NCI-H1092 treated with DMSO at 0.1 percent for 48 hours (cell line): ENCODE measurements around the gene CR2.
"Not testable (repeated sequence)": the region's sequence is repeated elsewhere in the genome, so short reads cannot be mapped to it uniquely, and the experiment has no call there.

Experiments used
- DNase-seq: peaks from one replicate; lab custom pipeline; 2025; lab: John Stamatoyannopoulos, UW

The CR2 gene

DNA sequence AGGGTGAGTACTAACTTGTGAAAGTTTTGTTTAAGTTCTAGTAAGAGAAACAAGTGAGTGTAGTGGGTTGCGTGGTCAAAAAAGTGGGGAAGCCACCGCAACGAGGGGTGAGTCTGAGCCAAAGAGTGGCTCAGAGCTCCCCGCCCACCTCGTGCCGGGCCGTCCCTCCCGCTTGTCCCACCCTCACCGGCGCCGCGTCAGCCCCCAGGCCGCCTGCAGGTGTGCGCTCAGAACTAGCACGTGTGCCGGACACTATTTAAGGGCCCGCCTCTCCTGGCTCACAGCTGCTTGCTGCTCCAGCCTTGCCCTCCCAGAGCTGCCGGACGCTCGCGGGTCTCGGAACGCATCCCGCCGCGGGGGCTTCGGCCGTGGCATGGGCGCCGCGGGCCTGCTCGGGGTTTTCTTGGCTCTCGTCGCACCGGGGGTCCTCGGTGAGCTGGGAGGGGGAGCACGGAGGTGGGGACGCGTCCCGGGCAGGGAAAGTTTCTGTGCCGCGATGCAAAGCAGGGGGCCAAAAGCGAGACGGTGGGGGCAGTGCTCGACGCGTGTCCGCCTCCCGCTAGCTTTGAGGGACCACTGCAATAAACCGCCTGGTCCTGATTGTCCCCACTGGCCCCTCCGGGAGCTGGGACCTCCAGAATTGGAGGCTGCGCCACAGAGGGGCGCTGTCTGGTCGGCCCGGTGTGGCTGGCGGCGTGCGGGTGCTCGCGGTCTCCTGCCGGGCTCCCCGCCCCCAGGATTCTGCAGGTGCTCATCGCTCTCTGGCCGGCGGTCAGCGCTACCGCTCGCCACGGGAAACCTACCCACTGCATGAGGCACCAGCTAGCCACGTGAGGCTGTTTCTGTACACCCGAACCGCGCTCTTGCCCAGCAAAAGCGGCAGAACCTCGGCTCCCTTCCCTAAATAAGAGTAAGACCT is at the start of gene CR2:
Gene CR2, plus strand, starts transcription at position 283 of the 919 bp plus-strand sequence. Its CDS starts 91 bp downstream, at position 374.
- no peak for DNase-seq

DNA sequence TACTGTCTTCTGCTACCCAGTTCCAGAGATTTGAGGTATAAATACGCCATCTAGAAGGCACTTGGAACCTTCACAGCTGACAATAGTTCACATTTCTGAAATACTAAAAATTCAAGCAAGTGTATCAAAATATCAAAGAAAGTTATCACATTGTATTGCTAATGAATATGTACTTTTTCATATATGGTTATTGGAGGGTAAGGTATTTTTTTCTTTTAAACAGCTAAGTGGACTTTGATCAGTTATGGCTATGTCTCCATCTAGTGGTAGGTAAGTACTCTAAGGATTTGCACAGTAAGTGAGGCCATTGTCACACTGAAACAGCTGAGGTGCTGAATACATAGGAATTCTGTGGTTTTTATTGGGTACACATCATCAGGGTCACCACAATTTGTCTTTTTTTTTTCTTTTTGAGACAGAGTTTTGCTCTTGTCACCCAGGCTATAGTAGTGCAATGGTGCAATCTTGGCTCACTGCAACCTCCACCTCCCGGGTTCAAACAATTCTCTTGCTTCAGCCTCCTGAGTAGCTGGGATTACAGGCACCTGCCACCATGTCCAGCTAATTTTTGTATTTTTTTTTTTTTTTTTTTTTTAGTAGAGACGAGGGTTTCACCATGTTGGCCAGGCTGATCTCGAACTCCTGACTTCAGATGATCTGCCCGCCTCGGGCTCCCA is 49.1 kb upstream of the CR2 start:
- DNase-seq, result peak; percentile 72

DNA sequence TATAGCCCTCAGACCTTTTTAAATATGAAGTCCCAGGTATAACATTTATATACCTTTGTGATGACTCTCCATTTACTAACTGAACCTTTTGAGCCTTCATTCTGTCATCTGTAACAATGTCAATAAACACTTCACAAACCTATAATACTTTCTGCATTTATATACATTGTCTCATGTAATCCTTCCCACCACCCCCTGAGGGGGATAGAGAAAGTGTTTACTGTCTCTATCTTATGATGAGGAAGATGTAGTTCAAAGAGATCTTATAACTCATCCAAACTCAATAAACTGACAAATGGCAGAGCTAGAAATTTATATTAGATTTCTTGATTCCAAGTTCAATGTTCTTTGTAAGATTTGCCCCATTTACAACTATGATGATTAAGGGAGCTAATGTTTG is 48.3 kb upstream of the CR2 start:
- DNase-seq, result no peak

DNA sequence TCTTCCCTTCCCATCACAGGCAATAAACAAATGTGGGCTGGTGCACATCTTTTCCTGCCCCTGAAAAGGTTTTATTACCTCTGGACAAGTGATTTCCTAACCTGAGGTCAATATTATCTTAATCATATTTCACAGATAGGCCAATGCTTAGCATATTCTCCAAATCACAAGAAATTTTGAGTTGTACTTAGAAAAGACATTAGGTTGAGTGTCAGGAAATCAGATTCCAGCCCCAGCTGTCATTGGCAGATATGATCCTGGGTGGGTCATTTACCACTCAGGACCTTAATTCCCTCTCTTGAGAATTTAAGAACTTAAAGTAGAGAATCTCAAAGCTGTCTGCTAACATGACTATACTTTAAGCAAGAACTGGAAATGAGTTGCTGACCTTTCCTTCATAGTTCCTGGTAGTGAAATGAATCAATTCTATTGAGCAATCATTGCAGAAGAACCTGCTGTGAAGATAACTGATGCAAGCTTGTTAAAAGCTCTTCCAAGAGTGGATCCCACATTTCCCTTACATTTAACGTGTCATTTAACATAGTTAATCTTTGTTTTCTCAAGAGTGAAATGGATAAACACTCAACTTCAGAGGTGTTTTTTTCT is 46.4 kb upstream of the CR2 start:
- DNase-seq, result no peak

DNA sequence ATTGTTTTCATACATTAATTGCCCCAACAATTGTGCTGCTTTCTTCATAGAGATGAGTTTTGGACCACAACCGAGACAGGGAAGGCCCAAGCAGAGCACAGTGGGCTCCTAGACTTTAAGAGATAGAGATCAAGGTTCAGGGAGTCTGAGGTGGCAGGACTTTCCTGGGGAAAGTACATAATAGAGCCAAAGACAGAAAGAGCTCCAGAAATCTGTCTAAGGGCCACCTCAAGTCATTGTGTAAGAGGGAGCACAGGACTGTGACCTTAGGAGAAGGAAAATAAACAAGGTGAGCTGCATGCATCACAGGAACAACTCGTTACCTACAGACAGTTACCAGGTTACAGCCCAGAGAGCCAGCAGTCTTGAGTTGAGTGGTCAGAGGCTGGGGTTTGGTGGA is 41.3 kb upstream of the CR2 start:
- no peak for DNase-seq

DNA sequence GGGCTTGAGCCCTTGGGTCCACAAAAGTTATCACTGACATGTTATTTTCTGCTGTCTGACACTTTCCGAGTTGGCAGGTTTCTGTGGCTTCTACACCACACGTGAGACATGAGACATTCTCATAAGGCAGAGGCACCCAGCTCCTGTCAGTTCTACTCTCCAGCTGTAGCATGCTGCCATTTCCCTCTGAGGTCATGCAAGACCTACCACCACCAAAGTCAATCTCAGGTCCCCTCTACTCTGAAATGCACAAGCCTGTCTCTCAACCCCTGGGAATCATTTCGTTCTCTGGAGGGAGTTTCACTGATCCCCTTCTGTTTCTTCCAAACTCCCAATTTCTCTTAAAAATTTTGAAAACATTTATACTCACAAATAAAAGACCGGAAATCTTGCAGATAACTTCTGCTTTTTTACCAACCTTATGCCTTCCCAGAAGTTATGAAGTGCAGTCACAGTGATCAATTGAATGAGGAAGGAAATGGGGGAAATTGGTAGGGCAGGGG is 39.5 kb upstream of the CR2 start:
- no peak for DNase-seq

DNA sequence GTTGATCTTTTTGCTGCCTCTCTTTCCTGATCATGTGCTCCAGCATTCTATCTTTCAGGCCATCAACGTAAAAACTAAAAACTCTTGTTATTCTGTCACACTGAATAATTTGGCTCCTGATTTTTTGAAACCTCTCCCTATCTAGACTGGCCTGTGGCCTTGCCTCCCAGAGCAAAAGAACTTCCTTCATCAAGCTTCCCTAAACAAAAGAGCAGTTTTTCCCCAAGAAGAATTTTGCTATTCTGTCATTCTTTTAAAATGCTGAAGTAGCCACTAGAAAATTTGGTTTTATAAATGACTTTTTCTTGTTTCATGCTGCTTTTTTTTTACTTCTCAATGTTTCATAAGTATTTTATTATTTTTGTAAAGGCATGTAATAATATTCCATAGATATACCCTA is 37.1 kb upstream of the CR2 start:
- no peak for DNase-seq

DNA sequence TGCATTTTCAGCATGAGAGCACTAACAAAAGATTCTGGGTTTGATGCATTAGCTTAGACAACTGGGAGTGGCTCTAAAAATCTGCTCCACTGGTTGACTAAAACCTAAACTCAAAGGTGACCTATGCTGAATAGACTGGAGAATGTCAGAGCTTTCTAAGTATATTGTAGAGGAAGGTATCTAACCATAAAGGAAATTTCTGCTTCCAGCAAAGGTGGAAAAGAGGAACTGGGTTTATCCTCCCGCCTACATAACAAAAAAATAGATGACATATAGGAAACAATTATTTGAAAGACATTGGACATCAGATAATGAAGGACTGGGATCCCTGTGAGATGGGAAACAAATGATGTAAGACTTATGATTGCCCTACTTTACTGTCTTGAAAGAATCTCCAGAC is 35.8 kb upstream of the CR2 start:
- DNase-seq, result no peak

DNA sequence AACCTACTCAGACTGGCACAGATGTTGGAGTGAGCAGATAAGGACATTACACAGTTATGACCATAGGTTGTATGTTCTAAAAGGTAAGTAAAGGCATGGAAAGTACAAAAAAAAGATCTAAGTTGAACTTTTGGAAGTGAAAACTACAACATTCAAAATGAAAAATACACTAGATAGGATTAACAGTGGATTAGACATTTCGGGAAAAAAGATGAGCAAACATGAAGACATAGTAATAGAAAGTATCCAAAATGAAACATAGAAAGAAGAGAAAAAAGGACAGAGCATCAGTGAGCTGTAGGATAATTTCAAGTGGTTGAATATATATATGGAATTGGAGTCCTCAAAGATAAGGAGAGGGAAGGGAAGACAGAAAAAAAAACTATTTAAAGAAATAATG is 34.0 kb upstream of the CR2 start:
- DNase-seq, result no peak

DNA sequence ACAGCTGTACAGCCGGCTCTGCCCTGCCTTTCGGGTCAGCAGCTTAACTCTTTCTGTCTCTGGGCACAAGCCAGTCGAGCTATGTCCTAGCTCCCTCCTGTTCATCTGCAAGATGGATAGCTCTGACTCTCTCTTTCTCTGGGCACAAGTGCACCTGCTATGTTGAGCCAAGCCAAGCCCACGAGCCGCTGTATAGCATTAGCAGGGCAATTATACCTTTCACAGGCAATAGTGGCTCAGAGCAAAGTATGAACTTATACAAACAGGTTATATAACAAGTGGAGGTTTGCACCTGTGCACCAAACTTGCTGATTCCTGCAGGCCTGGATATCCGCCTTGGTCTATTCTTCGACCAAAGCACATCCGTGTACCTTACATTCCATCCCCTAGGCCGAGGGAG is 33.0 kb upstream of the CR2 start:
- DNase-seq, result no peak

DNA sequence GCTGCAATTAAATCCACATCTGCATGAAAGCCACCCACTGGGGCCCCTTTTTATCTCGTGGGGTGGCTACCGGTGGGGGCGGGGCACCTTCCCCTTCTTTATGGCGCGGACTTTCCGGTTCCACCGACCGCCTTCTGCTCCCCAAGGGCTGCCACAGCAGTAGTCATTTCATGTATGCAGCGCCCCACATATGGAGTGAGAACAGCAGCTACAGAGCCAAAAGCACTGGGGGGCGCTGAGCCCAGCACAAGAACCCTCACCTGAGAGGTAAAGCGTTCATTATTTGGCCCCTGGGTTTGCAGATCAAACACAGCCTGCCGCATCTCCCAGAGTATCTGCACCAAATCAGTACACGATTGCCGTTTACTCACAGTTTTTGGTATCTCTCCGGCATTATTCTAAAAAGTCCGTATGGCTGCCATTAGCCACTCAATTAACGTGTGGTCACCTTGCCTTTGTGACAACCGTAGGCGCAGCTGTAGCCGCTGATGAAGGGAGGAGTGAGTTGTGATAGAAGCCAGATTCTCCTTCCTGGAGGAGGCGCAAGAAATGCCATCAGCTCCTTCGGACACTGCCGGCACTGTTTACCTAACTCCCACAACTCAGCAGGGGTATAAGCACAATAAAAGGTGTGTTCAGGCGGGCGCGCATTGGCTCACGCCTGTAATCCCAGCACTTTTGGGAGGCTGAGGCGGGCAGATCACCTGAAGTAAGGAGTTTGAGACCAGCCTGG is 30.4 kb upstream of the CR2 start:
- no peak for DNase-seq

DNA sequence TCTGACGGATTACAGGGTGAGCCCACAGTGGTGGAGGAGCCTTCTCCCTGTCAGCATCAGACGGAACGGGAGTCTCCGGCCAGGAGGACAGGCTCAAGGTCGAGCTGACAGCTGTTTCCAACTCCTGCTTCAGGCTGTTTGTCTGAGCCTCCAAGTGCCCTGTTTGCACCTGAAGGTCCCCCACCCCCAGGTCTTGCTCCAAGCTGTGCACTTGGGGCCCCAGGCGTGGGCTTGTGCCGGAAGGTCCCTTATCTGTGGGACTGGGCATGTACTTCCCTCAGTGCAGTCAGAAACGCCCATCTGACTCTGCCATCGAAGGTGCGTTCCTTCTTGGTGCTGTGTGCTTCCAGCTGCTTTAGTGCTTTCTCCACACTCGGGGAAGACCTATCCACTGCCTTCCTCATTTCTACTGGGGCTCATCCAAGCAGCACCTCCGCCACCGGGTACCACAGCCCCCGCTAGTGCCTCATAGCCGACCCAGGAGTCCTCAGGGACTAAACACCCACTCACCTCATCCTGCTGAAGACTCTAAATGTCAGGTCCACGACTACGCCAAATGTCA is 29.5 kb upstream of the CR2 start:
- no peak for DNase-seq

DNA sequence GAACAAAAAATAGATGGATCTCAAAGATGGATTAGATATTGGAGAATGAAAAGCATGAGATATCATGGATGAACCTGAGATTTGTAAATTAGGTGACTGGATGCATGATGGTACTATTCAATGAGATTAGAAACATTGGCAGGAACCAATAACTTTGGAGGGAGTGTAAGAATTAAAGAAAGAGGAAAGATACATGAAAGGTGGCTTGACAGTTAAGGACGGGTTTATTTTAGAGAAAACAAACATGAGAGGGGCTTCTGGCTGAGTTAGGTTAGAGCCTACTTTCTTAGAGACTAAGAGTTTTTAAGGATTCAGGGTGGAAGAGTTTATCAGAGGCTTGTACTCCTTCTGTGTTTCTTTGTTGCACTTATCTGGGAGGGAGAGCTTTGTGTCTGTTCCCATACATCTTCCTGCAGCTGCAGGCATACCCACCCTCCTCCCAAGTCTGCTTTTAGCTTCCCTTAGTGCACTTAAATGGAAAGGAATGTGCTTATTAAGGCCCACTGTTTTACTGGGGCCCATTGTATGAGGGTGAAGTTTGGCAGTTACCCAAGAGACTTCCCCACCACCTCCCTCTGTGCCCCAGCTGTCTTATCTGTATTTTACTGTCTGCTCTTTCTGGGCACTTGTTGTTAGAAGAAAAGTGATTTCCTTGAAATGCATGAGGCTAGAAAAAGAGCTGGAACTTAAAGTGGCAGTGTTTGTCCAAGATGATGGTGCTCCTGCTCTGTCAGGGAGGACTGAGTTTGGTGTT is 26.1 kb upstream of the CR2 start:
- no peak for DNase-seq

DNA sequence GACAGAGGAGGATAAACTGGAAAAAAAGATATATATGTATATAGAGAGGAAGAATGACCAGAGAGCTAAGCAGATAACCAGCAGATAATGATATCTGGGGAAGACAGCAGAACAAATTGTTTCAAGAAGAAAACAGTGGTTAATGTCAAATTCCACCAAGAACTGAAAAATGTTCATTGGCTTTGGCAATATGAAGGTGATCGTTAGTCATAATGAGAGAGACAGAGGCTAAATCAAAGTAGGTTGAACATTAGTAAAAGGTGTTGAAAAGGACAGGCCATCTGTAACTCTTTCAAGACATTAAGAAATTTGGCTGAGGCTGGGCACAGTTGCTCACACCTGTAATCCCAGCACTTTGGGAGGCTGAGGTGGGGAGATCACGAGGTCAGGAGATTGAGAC is 25.3 kb upstream of the CR2 start:
- no peak for DNase-seq

DNA sequence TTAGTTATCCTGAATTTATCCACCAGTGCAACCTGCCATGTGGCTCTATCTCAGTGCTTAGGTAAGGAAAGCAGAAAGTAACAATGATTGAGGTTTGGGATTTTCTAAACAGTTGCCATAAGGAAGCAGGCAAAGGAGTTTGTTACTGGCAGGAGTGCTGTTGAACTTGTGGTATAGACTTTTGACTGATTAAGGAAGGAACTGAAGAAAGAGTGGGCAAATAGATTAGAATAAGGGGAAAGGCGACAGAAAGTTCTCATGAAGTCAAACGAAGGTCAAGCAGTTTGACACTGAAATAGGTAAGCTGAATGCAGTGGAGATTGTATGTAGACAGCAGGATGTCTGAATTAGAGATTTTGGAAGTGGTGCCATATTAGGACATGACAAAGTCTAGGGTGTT is 24.2 kb upstream of the CR2 start:
- no peak for DNase-seq

DNA sequence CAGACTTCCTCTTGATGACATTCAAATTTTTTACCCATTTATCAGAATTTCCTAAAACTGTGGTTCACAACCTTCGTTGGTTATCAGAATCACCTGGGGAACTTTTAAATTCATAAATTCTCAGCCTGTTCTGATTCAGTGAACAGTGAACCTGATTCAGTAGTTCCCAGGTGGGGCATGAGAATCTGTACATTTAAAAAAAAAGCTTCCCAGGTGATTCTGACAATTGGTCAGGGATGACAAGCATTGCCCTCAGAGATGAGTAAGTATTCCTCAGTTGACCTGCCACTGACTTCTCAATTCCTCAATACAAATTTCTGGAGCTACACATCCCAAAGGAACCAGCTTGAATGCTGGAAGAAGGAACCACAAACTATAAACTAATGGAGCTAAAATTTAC is 23.5 kb upstream of the CR2 start:
- no peak for DNase-seq

DNA sequence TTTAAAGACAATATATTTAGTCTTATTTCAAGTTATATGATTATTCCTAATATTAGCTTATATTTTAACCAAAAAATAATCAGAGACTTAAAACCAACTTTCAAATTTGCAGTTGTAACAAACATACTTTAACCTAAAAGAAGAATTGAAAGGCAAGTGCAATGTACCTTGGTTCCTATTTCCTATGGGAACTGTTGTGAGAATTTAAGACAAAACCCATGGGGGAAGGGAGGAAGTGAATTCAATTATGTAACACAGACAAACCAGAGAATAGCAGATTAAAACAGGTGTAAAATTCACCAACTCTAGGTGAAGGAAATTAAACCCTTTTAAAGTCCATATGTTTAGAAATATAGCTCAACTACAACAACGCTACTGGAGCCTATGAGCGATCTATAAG is 22.6 kb upstream of the CR2 start:
- DNase-seq, result no peak

DNA sequence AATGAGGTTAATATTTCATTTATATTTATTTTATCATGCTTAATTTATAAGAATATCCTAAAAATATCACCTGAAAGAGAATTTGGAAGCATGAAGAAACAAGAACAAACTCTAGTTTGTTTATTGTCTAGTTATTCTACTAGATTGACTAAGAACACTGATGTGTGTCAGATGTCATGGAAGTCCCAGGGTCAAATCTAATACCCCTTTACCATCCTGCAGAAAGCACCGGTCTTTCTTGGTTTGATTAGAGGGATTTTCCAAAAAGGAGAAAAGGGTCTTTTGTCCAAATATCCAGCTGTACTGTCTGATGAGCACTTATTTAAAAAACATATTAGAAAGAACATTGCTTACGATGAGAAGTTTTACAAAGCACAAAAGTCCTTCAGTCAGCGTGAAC is 20.7 kb upstream of the CR2 start:
- DNase-seq, result no peak

DNA sequence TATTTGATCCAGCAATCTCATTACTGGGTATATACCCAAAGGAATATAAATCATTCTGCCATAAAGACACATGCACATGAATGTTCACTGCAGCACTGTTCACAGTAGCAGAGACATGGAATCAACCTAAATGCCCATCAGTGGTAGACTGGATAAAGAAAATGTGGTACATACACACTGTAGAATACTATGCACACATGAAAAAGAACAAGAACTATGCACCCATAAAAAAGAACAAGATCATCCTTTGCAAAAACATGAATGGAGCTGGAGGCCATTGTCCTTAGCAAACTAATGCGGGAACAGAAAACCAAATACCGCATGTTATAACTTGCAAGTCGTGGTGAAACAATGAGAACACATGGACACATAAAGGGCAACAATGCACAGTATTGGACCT is 17.4 kb upstream of the CR2 start:
- not testable (repeated sequence) for DNase-seq

DNA sequence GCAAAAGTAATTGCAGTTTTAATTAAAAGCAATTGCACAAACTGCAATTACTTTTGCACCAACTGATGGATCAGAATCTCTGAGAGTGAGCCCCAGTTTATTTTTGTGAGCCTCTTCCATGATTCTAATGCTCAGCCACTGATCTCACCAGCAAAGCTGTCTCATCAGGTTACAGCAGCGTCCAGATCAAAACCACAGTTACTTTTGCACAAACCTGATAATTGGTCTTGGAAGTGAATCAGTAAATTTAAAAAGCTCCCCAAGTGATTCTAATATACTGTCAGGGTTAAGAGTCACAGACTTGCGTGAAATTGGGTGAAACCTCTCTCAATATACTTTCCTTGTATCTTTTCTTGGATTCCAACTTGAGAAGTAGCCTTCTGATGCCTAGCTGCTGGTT is 13.5 kb upstream of the CR2 start:
- DNase-seq, result no peak
